AG04450 (cell line): Measurements from ENCODE around the gene PLXNA2. TPM values are rescaled to one million over a fixed set of nuclear protein-coding genes. Genes with fewer than 3 reads are reported as not detected.

Experiments
- CTCF ChIA-PET: fragments of 300-600, 350-600 bp; formaldehyde crosslinking; extraction: SDS; loops from one replicate; lab custom pipeline; 2022; ENCODE audit warnings: antibody characterized with exemption, inconsistent platforms; lab: Charles Lee
- POLR2A ChIA-PET: fragments of 350-600 bp; formaldehyde crosslinking; extraction: SDS; loops from one replicate; lab custom pipeline; 2021; ENCODE audit warnings: antibody characterized with exemption, inconsistent platforms; lab: Yijun Ruan, JAX
- DNase-seq: peaks from one replicate; pipeline ENCODE4 v3.0.0-alpha.2; 2011; ENCODE audit warnings: low read depth, low spot score
- H3K27ac ChIP-seq: one replicate; pipeline ENCODE4 v1.5.1; 2012; ENCODE audit warnings: low read depth, low read length, control low read depth
- H3K27me3 ChIP-seq: one replicate; pipeline ENCODE4 v1.6.0; 2012; ENCODE audit warnings: low read length; ENCODE audit not compliant: control insufficient read depth, insufficient read depth
- H3K4me3 ChIP-seq: 2 replicates; pipeline ENCODE4 v1.5.1; 2011; ENCODE audit warnings: mild to moderate bottlenecking, low read depth, low read length, control low read depth
- H3K9me3 ChIP-seq: 2 replicates; pipeline ENCODE4 v1.5.1; 2012; ENCODE audit warnings: low read length; ENCODE audit not compliant: control insufficient read depth, insufficient read depth
- CTCF ChIP-seq: IDR thresholded peaks from 2 replicates; pipeline ENCODE4 v1.5.1; 2011; ENCODE audit warnings: low read depth, low read length, control low read depth, inconsistent platforms
- polyA plus RNA-seq: library from polyadenylated mRNA; depleted of rRNA; stranded (reverse); fragments of >200 nt; gene quantifications from 2 replicates; pipeline ENCODE4 v1.2.3, GENCODE V29; 2011

The PLXNA2 gene
- polyA plus RNA-seq, 1 experiment, result 0.10 TPM

- H3K4me3 ChIP-seq, result no peak overlapping the region
- H3K9me3 ChIP-seq, result no peaks in the 10 kb centered on the region
- CTCF ChIA-PET, result interaction anchor here (1.1 kb wide), 1 partner anchor 38 kb away, joined by 3 read pairs; no protein-coding TSS in a partner anchor
- DNase-seq, result no peak
- POLR2A ChIA-PET, result no interaction called here
- TF ChIP-seq CTCF, result no peak
- no peak overlapping the region for H3K27ac ChIP-seq
- H3K27me3 ChIP-seq, result no peaks in the 10 kb centered on the region
Measured at GRCh38 chr1:208060215-208060869, 183.8 kb downstream of the PLXNA2 start.

- no peak for TF ChIP-seq CTCF
- ChIA-PET POLR2A (no interaction called here), CTCF (no interaction called here)
Measured at GRCh38 chr1:208059409-208060001, 184.7 kb downstream of the PLXNA2 start.

GRCh38 chr1:208058756-208059155 lies 185.4 kb downstream of the PLXNA2 start:
- CTCF ChIA-PET, result no interaction called here

More at GRCh38 chr1:208059409-208060001, 184.7 kb downstream of the PLXNA2 start:
- Histone ChIP-seq H3K27ac (no peak overlapping the region), H3K27me3 (no peaks in the 10 kb centered on the region), H3K4me3 (no peak overlapping the region), H3K9me3 (no peaks in the 10 kb centered on the region)
- DNase-seq, result no peak

GRCh38 chr1:208058267-208058666 lies 185.9 kb downstream of the PLXNA2 start:
- POLR2A ChIA-PET, result no interaction called here
- Histone ChIP-seq H3K9me3 (no peaks in the 10 kb centered on the region), H3K27ac (no peak overlapping the region), H3K27me3 (no peaks in the 10 kb centered on the region), H3K4me3 (no peak overlapping the region)
- no peak for DNase-seq
- TF ChIP-seq CTCF, result no peak
- CTCF ChIA-PET, result no interaction called here

More at GRCh38 chr1:208058756-208059155, 185.4 kb downstream of the PLXNA2 start:
- TF ChIP-seq CTCF, result no peak
- DNase-seq, result no peak
- POLR2A ChIA-PET, result no interaction called here
- H3K27me3 ChIP-seq, result no peaks in the 10 kb centered on the region
- no peak overlapping the region for H3K4me3 ChIP-seq
- H3K27ac ChIP-seq, result no peak overlapping the region
- no peaks in the 10 kb centered on the region for H3K9me3 ChIP-seq

- TF ChIP-seq CTCF, result no peak
- Histone ChIP-seq H3K27me3 (no peaks in the 10 kb centered on the region), H3K4me3 (no peak overlapping the region), H3K9me3 (no peaks in the 10 kb centered on the region), H3K27ac (no peak overlapping the region)
- CTCF ChIA-PET, result interaction anchor here (1.0 to 2.4 kb wide), 2 partner anchors 18 to 35 kb away, joined by 3 to 9 read pairs; no protein-coding TSS in a partner anchor
- POLR2A ChIA-PET, result no interaction called here
- no peak for DNase-seq
Measured at GRCh38 chr1:208057056-208057455, 187.1 kb downstream of the PLXNA2 start.
